Omental fat pad (tissue), 4 donors: Measurements from ENCODE around the gene BMP2K. TPM values are rescaled to one million over a fixed set of nuclear protein-coding genes. Genes with fewer than 3 reads are reported as not detected.

ENCODE experiments used
- ATAC-seq: fragments of 150-250 bp; one replicate; pipeline ENCODE4 v1.9.1; 2016; ENCODE audit warnings: mild to moderate bottlenecking, moderate library complexity; ENCODE audit not compliant: low FRiP score
- DNase-seq: peaks from one replicate; pipeline ENCODE4 v3.0.0-alpha.2; 2019; ENCODE audit warnings: low spot score
- total RNA-seq, 4 donors: library from RNA; depleted of rRNA; stranded (reverse); fragments of >200 nt; gene quantifications; one replicate each; pipeline ENCODE4 v1.1.0, GENCODE V29; 2016
- TF ChIP-seq, protein P1 (sequence below), 3 donors: fragments of 450-650 bp; IDR thresholded peaks; one replicate each; pipeline ENCODE4 v1.5.1; 2016 to 2017; ENCODE audit warnings: antibody characterized with exemption in 3 of 3, mild to moderate bottlenecking in 3 of 3, moderate library complexity in 2 of 3

The BMP2K gene
- total RNA-seq, 4 donors from 2014 or later, result 33.2 to 64.1 (median 43.7) TPM

DNA sequence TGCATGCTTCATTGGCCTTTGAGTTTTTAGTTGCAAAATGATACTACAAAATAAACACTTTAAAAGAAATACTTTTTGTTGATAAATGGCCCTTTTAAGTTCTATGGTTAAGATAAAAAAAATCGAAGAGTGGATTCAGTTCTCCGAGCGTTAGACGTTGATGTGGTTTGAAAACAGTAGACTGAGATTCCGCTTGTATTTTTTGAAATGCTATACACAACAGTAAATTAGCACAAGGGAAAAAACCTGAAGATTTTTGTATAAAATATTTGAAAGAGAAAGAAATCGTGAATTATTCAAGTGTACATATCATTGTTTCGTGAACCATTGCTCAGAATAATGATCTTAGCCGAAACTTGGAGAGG is 1.4 kb downstream of the BMP2K start:
- ATAC-seq (no peak), DNase-seq (no peak)
- TF ChIP-seq, protein P1, sequence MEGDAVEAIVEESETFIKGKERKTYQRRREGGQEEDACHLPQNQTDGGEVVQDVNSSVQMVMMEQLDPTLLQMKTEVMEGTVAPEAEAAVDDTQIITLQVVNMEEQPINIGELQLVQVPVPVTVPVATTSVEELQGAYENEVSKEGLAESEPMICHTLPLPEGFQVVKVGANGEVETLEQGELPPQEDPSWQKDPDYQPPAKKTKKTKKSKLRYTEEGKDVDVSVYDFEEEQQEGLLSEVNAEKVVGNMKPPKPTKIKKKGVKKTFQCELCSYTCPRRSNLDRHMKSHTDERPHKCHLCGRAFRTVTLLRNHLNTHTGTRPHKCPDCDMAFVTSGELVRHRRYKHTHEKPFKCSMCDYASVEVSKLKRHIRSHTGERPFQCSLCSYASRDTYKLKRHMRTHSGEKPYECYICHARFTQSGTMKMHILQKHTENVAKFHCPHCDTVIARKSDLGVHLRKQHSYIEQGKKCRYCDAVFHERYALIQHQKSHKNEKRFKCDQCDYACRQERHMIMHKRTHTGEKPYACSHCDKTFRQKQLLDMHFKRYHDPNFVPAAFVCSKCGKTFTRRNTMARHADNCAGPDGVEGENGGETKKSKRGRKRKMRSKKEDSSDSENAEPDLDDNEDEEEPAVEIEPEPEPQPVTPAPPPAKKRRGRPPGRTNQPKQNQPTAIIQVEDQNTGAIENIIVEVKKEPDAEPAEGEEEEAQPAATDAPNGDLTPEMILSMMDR (IDR thresholded peaks at IDR 0.05), result no peak

- TF ChIP-seq, protein P1 (IDR thresholded peaks at IDR 0.05), result no peak
- DNase-seq, result no peak
- ATAC-seq, result no peak
These were observed 2.4 kb downstream of the BMP2K start for GRCh38 chr4:78778530-78778929.

- TF ChIP-seq, protein P1 (IDR thresholded peaks at IDR 0.05), result no peak
- DNase-seq (no peak), ATAC-seq (no peak)
These were observed 3.1 kb downstream of the BMP2K start for GRCh38 chr4:78779280-78779679.

DNA sequence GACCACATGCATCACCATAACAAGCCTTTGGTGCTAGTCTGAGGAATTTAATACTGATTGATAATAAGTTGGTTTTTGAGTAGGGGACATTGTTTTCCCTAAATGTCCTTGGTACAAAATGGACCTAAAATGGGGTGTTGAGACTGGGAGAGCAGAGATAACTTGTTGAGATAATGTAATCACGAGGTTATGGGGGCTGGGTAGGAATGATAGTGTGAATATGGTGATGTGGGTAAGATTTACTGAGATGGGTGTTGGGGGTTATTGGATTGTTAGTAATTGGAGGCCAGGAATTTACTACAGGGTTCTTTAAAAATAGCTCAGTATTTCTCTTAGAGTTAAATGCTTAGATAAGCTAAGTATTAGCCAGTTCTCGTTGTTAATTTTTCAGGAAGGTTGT is 3.9 kb downstream of the BMP2K start:
- ATAC-seq, result no peak
- no peak for DNase-seq
- TF ChIP-seq, protein P1 (IDR thresholded peaks at IDR 0.05), result no peak

- no peak for ATAC-seq
- TF ChIP-seq, protein P1 (IDR thresholded peaks at IDR 0.05), result no peak
- no peak for DNase-seq
These were observed 5.0 kb downstream of the BMP2K start for GRCh38 chr4:78781139-78781538.

DNA sequence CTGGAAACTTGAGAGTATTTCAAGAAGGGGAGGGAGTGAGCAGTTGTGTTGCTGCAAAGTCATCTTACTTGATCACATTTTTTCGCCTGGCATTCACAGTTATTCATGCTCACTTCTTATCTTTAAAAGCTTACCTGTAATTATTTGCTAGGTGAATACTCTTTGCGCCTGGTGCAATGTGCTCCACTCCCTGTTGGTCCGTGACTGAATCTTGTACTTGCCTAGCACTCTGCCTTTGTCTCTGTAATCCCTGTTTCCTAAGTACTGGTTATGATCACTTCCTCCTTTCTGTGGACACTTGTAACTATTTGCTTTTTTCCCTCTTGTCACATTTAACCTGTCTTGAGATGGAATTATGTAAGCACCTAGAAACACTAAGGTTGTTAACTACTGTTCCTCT is 5.8 kb downstream of the BMP2K start:
- no peak for ATAC-seq

GRCh38 chr4:78784236-78784865 is 8.2 kb downstream of the BMP2K start:
- DNase-seq (no peak), ATAC-seq (no peak)
- TF ChIP-seq, protein P1 (IDR thresholded peaks at IDR 0.05), result no peak

More for the DNA sequence above, 5.8 kb downstream of the BMP2K start:
- TF ChIP-seq, protein P1 (IDR thresholded peaks at IDR 0.05), result no peak
- DNase-seq, result no peak
